LNCAP (cell line): ENCODE data around the gene SQSTM1.

Experiments
- TF ChIP-seq, protein P1 (sequence below): fragments of 450-650 bp; IDR thresholded peaks from 2 replicates; pipeline ENCODE4 v1.5.1; 2017; ENCODE audit warnings: mild to moderate bottlenecking

SQSTM1 gene

GRCh38 chr5:179862891-179863290 lies 42.2 kb downstream of the SQSTM1 start:
- TF ChIP-seq, protein P1, sequence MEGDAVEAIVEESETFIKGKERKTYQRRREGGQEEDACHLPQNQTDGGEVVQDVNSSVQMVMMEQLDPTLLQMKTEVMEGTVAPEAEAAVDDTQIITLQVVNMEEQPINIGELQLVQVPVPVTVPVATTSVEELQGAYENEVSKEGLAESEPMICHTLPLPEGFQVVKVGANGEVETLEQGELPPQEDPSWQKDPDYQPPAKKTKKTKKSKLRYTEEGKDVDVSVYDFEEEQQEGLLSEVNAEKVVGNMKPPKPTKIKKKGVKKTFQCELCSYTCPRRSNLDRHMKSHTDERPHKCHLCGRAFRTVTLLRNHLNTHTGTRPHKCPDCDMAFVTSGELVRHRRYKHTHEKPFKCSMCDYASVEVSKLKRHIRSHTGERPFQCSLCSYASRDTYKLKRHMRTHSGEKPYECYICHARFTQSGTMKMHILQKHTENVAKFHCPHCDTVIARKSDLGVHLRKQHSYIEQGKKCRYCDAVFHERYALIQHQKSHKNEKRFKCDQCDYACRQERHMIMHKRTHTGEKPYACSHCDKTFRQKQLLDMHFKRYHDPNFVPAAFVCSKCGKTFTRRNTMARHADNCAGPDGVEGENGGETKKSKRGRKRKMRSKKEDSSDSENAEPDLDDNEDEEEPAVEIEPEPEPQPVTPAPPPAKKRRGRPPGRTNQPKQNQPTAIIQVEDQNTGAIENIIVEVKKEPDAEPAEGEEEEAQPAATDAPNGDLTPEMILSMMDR, result no peak

DNA sequence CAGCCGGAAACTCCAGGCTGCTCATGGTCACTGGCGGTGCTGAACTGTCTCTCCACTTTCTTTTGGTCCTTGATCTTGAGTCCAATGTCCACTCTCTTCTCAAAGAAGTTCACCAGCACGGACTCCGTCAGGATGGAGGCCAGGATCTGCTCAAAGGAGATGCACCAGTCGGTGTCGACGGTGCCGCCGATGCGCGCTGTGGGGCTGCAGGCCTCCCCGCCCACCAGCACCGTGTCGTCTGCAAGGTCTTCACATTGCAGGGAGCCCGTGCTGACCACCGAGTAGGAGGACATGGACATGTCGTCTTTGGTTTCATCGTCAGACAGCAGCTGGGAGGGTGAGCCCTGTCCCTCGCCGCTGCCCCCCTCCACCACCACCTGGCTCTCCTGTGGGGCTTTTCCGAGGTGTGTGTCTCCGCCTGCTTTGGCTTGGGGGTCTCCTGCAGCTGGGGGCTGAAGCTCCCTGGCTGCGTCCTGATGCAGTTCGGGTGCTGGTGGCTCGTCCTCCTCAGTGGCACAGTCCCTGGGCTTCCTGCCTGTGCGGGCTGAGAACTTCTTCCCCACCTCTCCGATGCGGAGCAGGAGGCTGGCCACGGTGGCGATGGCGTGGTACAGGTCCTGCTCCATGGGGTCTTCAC lies 42.9 kb downstream of the SQSTM1 start:
- TF ChIP-seq, protein P1, result no peak

DNA sequence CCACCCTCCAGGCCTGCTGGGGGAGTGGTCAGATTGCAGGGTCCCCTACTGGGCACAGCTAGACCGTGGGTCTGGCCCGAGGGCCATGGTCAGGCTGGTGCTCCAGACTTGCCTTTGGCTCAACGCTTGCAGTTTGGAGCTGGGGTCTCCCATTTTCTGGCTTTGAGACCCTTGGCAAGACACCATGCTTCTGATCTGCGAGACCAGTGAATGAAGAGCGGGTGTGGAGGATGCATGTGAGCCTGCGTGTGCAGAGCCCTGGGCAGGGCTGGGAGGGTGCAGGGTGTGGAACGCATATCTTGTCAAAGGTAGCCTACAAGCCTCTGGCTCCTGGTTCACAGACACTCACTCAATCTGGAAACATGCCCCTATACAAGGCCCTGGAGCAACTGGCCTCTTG lies 44.0 kb downstream of the SQSTM1 start:
- TF ChIP-seq, protein P1, result no peak

DNA sequence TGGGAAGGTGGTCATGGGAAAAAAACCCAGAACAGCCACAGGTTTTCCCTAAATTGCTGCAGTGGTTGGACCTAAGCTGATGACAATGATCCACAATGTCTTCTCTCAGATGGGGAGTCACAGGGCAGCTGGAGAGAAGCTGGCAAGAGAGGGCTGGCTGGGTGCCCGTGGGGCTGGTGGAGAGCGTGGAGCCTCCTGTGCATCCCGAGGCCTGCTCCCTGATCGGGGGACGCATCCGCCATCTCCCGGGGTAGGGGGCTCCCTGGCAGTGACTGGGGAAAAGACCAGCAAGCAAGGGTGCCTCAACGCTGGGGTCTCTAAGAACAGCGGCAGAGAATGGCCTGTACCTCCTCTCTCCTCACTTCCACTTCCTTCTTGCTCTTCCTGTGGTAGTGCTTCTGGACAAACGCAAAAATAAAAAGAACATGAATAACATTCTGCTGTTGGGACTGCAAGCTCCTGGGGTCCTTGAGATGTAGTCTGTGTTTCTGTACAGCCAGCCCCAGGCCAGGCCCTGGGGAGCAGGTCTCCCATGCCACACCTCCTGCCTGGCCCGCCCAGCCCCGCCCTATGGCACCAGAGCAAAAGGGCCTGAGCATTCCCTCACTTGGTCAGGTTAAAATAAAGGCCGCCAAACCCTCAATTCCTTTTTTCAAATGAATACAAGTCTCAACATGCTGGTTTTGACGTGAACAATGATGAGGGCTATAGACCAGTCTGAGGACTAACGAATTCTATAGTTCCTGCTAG lies 45.0 kb downstream of the SQSTM1 start:
- TF ChIP-seq, protein P1, result no peak

GRCh38 chr5:179866241-179867078 lies 45.8 kb downstream of the SQSTM1 start:
- TF ChIP-seq, protein P1, result no peak

DNA sequence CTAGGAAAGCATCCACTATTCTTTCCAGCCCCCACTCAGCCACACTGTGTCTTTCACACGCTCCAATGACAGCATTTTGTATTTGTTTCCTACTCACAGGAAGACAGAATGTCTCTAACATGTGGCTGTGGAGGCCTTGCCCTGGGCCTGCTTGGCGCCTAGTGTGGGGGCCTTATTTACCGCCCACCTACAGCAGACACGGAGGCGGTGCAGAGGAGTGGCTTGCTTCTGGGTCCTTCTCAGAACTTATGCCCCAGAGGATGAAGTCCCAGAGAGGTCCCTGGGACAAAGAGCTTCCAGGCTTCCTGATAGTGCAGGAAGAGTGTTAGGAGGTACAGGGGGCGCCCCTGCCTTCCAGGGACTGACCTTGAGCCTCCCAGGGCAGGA lies 46.4 kb downstream of the SQSTM1 start:
- TF ChIP-seq, protein P1, result no peak

GRCh38 chr5:179867476-179867875 lies 46.8 kb downstream of the SQSTM1 start:
- TF ChIP-seq, protein P1, result no peak
